ENCODE data around the gene IL23R. TPM values are rescaled to one million over a fixed set of nuclear protein-coding genes. Genes with fewer than 3 reads are reported as not detected.

Gene IL23R
- total RNA-seq, 1 experiment from 2014 or later, result not detected

GRCh38 chr1:67230539-67230938 is 64.3 kb downstream of the IL23R start:
- in situ Hi-C loops (cut with HindIII; ENCODE audit: low pct_unique_long_range_greater_than_20kb, low sequenced_read_pairs), result no loop called here
- H3K27ac ChIP-seq (ENCODE audit: low read length), result no peak overlapping the region
- no peaks in the 10 kb centered on the region for H3K27me3 ChIP-seq (ENCODE audit: control insufficient read depth, insufficient read depth, low read length)

GRCh38 chr1:67236277-67236676 is 70.0 kb downstream of the IL23R start:
- DNase-seq (ENCODE audit: low read depth, low spot score), result no peak
- Histone ChIP-seq H3K9me3 (ENCODE audit: control insufficient read depth, insufficient read depth, low read depth, low read length) (no peaks in the 10 kb centered on the region), H3K27ac (ENCODE audit: low read length) (no peak overlapping the region), H3K36me3 (ENCODE audit: control insufficient read depth, insufficient read depth, low read length) (no peaks in the 10 kb centered on the region), H3K4me1 (ENCODE audit: control insufficient read depth, insufficient read depth, low read length) (no peaks in the 10 kb centered on the region), H3K4me3 (ENCODE audit: low read depth in 2 of 2, low read length in 2 of 2) (no peak overlapping the region), H3K27me3 (ENCODE audit: control insufficient read depth, insufficient read depth, low read length) (no peaks in the 10 kb centered on the region)
- TF ChIP-seq REST (IDR thresholded peaks at IDR 0.05; ENCODE audit: insufficient read depth in 1 of 2, low read depth in 2 of 2, low read length in 1 of 2), result no peak
- no peak for TF ChIP-seq TCF7L2 (IDR thresholded peaks at IDR 0.05; ENCODE audit: low read depth, low read length)
- no peak for TF ChIP-seq POLR2AphosphoS5 (IDR thresholded peaks at IDR 0.05; ENCODE audit: low read depth, low read length)
- TF ChIP-seq CTCF (IDR thresholded peaks at IDR 0.05), result no peak
- TF ChIP-seq SIN3A (IDR thresholded peaks at IDR 0.05; ENCODE audit: borderline replicate concordance, insufficient read depth, low read depth, low read length), result no peak
- ATAC-seq, result no peak
- in situ Hi-C loops (cut with HindIII; ENCODE audit: low pct_unique_long_range_greater_than_20kb, low sequenced_read_pairs) (no loop called here), intact Hi-C loops (cut with micrococcal nuclease; ENCODE audit: unreplicated experiment) (loop anchor here (10.0 kb wide), 2 partner anchors 89 to 169 kb away; no protein-coding TSS in a partner anchor)
- ChIA-PET POLR2A (no interaction called here), CTCF (no interaction called here)
- no TSS peak for BruUV-seq (replicated peaks)

More at GRCh38 chr1:67230539-67230938, 64.3 kb downstream of the IL23R start:
- ChIA-PET POLR2A (interaction anchor here (0.7 kb wide), 1 partner anchor 13 kb away, joined by 4 read pairs; no protein-coding TSS in a partner anchor), CTCF (no interaction called here)
- BruUV-seq (replicated peaks), result no TSS peak
- Histone ChIP-seq H3K9me3 (ENCODE audit: control insufficient read depth, insufficient read depth, low read depth, low read length) (no peaks in the 10 kb centered on the region), H3K36me3 (ENCODE audit: control insufficient read depth, insufficient read depth, low read length) (no peaks in the 10 kb centered on the region), H3K4me3 (ENCODE audit: low read depth in 2 of 2, low read length in 2 of 2) (no peak overlapping the region), H3K4me1 (ENCODE audit: control insufficient read depth, insufficient read depth, low read length) (no peaks in the 10 kb centered on the region)
- ATAC-seq (no peak), DNase-seq (ENCODE audit: low read depth, low spot score) (no peak)
- no peak for TF ChIP-seq CTCF (IDR thresholded peaks at IDR 0.05)
- no peak for TF ChIP-seq REST (IDR thresholded peaks at IDR 0.05; ENCODE audit: insufficient read depth in 1 of 2, low read depth in 2 of 2, low read length in 1 of 2)
- TF ChIP-seq SIN3A (IDR thresholded peaks at IDR 0.05; ENCODE audit: borderline replicate concordance, insufficient read depth, low read depth, low read length), result no peak
- TF ChIP-seq TCF7L2 (IDR thresholded peaks at IDR 0.05; ENCODE audit: low read depth, low read length), result no peak
- TF ChIP-seq POLR2AphosphoS5 (IDR thresholded peaks at IDR 0.05; ENCODE audit: low read depth, low read length), result no peak
- intact Hi-C loops (cut with micrococcal nuclease; ENCODE audit: unreplicated experiment), result loop anchor here (5.0 to 10.0 kb wide), 3 partner anchors 94 to 272 kb away; no protein-coding TSS in a partner anchor
